Stimulated activated CD8-positive, alpha-beta memory T cell treated with anti-CD3 and anti-CD28 coated beads, Interleukin-15, amount 100 ng/mL, for 48 hours (primary cell): ENCODE results near the gene POLE2.
"Not testable (repeated sequence)": the region's sequence is repeated elsewhere in the genome, so short reads cannot be mapped to it uniquely, and the experiment has no call there.

Experiments
- DNase-seq, 2 donors: peaks; one replicate each; pipeline ENCODE4 v3.0.0-alpha.2; 2020; ENCODE audit warnings: low read depth in 2 of 2

Gene POLE2

GRCh38 chr14:49659526-49660455 lies 28.2 kb downstream of the POLE2 start:
- DNase-seq: no peak

- DNase-seq: not testable (repeated sequence)
These were observed 30.5 kb downstream of the POLE2 start for GRCh38 chr14:49657500-49657899.

- no peak for DNase-seq
These were observed 33.5 kb downstream of the POLE2 start for GRCh38 chr14:49654511-49654910.

GRCh38 chr14:49653508-49653907 lies 34.5 kb downstream of the POLE2 start:
- no peak for DNase-seq

- DNase-seq: no peak
These were observed 45.9 kb downstream of the POLE2 start for GRCh38 chr14:49642163-49642562.

- DNase-seq: no peak
These were observed 46.3 kb downstream of the POLE2 start for GRCh38 chr14:49641697-49642129.

GRCh38 chr14:49640540-49641417 lies 47.2 kb downstream of the POLE2 start:
- DNase-seq: no peak

GRCh38 chr14:49637534-49638078 lies 50.4 kb downstream of the POLE2 start:
- DNase-seq: no peak

- no peak for DNase-seq
These were observed 51.1 kb downstream of the POLE2 start for GRCh38 chr14:49636866-49637265.

GRCh38 chr14:49634547-49635334 lies 53.3 kb downstream of the POLE2 start, which contains the start of gene DNAAF2:
DNAAF2 (minus strand) TSS chr14:49635244; CDS start chr14:49635149, 95 bp downstream.
- peak; percentile 31 to 38 for DNase-seq

GRCh38 chr14:49633640-49634546 lies 54.1 kb downstream of the POLE2 start:
- DNase-seq: peak; percentile 89 to 93

GRCh38 chr14:49623941-49624839 lies 63.8 kb downstream of the POLE2 start:
- DNase-seq: no peak

- no peak for DNase-seq
These were observed 64.6 kb downstream of the POLE2 start for GRCh38 chr14:49623387-49623786.

GRCh38 chr14:49622022-49622607 lies 65.9 kb downstream of the POLE2 start:
- DNase-seq: no peak

- DNase-seq: peak in 1 of 2 donors; percentile 46
These were observed 66.7 kb downstream of the POLE2 start for GRCh38 chr14:49621114-49621881.

- DNase-seq: peak; percentile 94
These were observed 67.6 kb downstream of the POLE2 start, which contains the start of the genes MGAT2 and RPL36AL for GRCh38 chr14:49620182-49621113. MGAT2 (plus strand) TSS chr14:49620799; CDS start chr14:49621269, 470 bp downstream. RPL36AL (minus strand) TSS chr14:49620626; CDS start chr14:49619104, 1,522 bp downstream.

- DNase-seq: no peak
These were observed 68.3 kb downstream of the POLE2 start for GRCh38 chr14:49619730-49620129.
